SK-N-SH treated with all-trans-retinoic acid at 6 μM for 48 hours (cell line): ENCODE data around the gene AMY2B.

Experiments
- BACH2 ChIP-seq: fragments of 250-450 bp; sonication (Bioruptor Pico); IDR thresholded peaks from 2 replicates; pipeline ENCODE4 v1.9.0; 2021; ENCODE audit warnings: mild to moderate bottlenecking, borderline replicate concordance
- CREB5 ChIP-seq: fragments of 250-450 bp; sonication (Bioruptor Pico); IDR thresholded peaks from 2 replicates; pipeline ENCODE4 v1.5.1; 2020; ENCODE audit warnings: low read depth, mild to moderate bottlenecking, moderate library complexity
- PATZ1 ChIP-seq: fragments of 250-450 bp; sonication (Bioruptor Pico); IDR thresholded peaks from 2 replicates; pipeline ENCODE4 v1.8.0; 2020; ENCODE audit warnings: mild to moderate bottlenecking, moderate library complexity, borderline replicate concordance
- POU6F1 ChIP-seq: fragments of 250-450 bp; sonication (Bioruptor Pico); IDR thresholded peaks from 2 replicates; pipeline ENCODE4 v1.8.0; 2021; ENCODE audit warnings: low read depth, mild to moderate bottlenecking, moderate library complexity, borderline replicate concordance
- PPARA ChIP-seq: fragments of 250-450 bp; sonication (Bioruptor Pico); IDR thresholded peaks from 2 replicates; pipeline ENCODE4 v1.5.0; 2020; ENCODE audit warnings: mild to moderate bottlenecking, borderline replicate concordance
- RARB ChIP-seq: fragments of 250-450 bp; sonication (Bioruptor Pico); IDR thresholded peaks from 2 replicates; pipeline ENCODE4 v1.8.0; 2021; ENCODE audit warnings: mild to moderate bottlenecking, moderate library complexity
- TOX ChIP-seq: fragments of 250-450 bp; sonication (Bioruptor Pico); IDR thresholded peaks from 2 replicates; pipeline ENCODE4 v1.8.0; 2021; ENCODE audit warnings: mild to moderate bottlenecking, moderate library complexity, borderline replicate concordance
- ZC3H10 ChIP-seq: fragments of 250-450 bp; sonication (Bioruptor Pico); IDR thresholded peaks from 2 replicates; pipeline ENCODE4 v1.5.1; 2021; ENCODE audit warnings: mild to moderate bottlenecking, moderate library complexity
- ZNF565 ChIP-seq: fragments of 450-650 bp; formaldehyde crosslinking; conservative IDR thresholded peaks from 2 replicates; pipeline ENCODE4 v1.5.0; 2020; ENCODE audit warnings: low read depth, mild to moderate bottlenecking, moderate library complexity

GRCh38 chr1:103538226-103538625 lies 33.2 kb upstream of the AMY2B start:
- TF ChIP-seq RARB (CRISPR knock-in tag) (no peak), PATZ1 (CRISPR knock-in tag) (no peak), ZNF565 (no peak), CREB5 (CRISPR knock-in tag) (no peak), PPARA (CRISPR knock-in tag) (no peak), TOX (CRISPR knock-in tag) (no peak), ZC3H10 (CRISPR knock-in tag) (no peak), POU6F1 (CRISPR knock-in tag) (no peak), BACH2 (no peak)
